Astrocyte (in vitro differentiated cells and primary cell): ENCODE results near the gene LASP1NB.

ENCODE experiments used
- EZH2 ChIP-seq: IDR thresholded peaks from 2 replicates; pipeline ENCODE4 v1.6.1; 2012; ENCODE audit warnings: mild to moderate bottlenecking, low read length, inconsistent platforms; ENCODE audit not compliant: insufficient read depth
- TF ChIP-seq, protein P1 (sequence below): IDR thresholded peaks from 2 replicates; pipeline ENCODE4 v1.5.1; 2011; ENCODE audit warnings: low read depth, mild to moderate bottlenecking, inconsistent platforms, low read length, moderate library complexity; ENCODE audit not compliant: insufficient read depth

DNA sequence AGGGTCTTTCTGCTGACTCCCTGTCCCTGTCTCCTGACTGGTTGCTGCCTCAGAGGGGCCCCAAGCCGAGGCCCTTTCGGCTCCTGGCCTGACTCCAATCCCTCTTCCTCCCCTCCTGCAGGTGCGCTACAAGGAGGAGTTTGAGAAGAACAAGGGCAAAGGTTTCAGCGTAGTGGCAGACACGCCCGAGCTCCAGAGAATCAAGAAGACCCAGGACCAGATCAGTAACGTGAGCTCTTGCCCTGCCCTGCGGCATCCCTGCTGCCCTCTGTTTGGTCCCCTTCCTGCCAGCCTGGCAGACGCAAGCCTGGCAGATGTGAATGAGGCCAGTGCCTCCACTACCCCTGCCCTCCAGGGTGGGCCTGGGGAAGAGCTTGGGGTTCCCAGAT is 27.1 kb upstream of the LASP1NB start:
- TF ChIP-seq, protein P1, sequence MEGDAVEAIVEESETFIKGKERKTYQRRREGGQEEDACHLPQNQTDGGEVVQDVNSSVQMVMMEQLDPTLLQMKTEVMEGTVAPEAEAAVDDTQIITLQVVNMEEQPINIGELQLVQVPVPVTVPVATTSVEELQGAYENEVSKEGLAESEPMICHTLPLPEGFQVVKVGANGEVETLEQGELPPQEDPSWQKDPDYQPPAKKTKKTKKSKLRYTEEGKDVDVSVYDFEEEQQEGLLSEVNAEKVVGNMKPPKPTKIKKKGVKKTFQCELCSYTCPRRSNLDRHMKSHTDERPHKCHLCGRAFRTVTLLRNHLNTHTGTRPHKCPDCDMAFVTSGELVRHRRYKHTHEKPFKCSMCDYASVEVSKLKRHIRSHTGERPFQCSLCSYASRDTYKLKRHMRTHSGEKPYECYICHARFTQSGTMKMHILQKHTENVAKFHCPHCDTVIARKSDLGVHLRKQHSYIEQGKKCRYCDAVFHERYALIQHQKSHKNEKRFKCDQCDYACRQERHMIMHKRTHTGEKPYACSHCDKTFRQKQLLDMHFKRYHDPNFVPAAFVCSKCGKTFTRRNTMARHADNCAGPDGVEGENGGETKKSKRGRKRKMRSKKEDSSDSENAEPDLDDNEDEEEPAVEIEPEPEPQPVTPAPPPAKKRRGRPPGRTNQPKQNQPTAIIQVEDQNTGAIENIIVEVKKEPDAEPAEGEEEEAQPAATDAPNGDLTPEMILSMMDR: no peak
- no peak for TF ChIP-seq EZH2
